Hepatocyte (in vitro differentiated cells): Measurements from ENCODE around the gene POLDIP2. TPM values are rescaled to one million over a fixed set of nuclear protein-coding genes. Genes with fewer than 3 reads are reported as not detected.

ENCODE experiments used
- DNase-seq: peaks from one replicate; pipeline ENCODE4 v3.0.0-alpha.2; 2016; ENCODE audit warnings: low spot score
- H2AFZ ChIP-seq: fragments of 200-600 bp; sonication (generic); 2 replicates; pipeline ENCODE4 v1.6.0; 2016; ENCODE audit warnings: antibody characterized with exemption, mild to moderate bottlenecking
- H3K27ac ChIP-seq: fragments of 200-600 bp; sonication (generic); 2 replicates; pipeline ENCODE4 v1.5.1; 2016; ENCODE audit warnings: mild to moderate bottlenecking
- H3K27me3 ChIP-seq: fragments of 200-600 bp; sonication (generic); 2 replicates; pipeline ENCODE4 v1.6.1; 2016
- H3K36me3 ChIP-seq: fragments of 200-600 bp; sonication (generic); replicated peaks from 2 replicates; pipeline ENCODE4 v1.5.1; 2016; ENCODE audit warnings: low read depth; ENCODE audit not compliant: insufficient read depth
- H3K4me1 ChIP-seq: fragments of 200-600 bp; sonication (generic); 2 replicates; pipeline ENCODE4 v1.5.1; 2016; ENCODE audit warnings: mild to moderate bottlenecking, moderate library complexity; ENCODE audit not compliant: insufficient read depth
- H3K4me2 ChIP-seq: fragments of 200-600 bp; sonication (generic); 2 replicates; pipeline ENCODE4 v1.6.0; 2016
- H3K4me3 ChIP-seq: fragments of 200-600 bp; sonication (generic); 2 replicates; pipeline ENCODE4 v1.5.1; 2016; ENCODE audit warnings: mild to moderate bottlenecking
- H3K79me2 ChIP-seq: fragments of 200-600 bp; sonication (generic); 2 replicates; pipeline ENCODE4 v1.6.0; 2017; ENCODE audit warnings: mild to moderate bottlenecking
- H3K9me2 ChIP-seq: fragments of 200-600 bp; sonication (generic); replicated peaks from 2 replicates; pipeline ENCODE4 v1.6.0; 2017; ENCODE audit warnings: mild to moderate bottlenecking; ENCODE audit not compliant: insufficient read depth
- H3K9me3 ChIP-seq: fragments of 200-600 bp; sonication (generic); 2 replicates; pipeline ENCODE4 v1.5.1; 2016; ENCODE audit warnings: low read depth, mild to moderate bottlenecking
- H4K20me1 ChIP-seq: fragments of 200-600 bp; sonication (generic); 2 replicates; pipeline ENCODE4 v1.6.0; 2016; ENCODE audit warnings: mild to moderate bottlenecking; ENCODE audit not compliant: insufficient read depth, poor library complexity, severe bottlenecking
- EZH2 ChIP-seq: fragments of 200-600 bp; sonication (generic); IDR thresholded peaks from 2 replicates; pipeline ENCODE4 v1.6.1; 2016; ENCODE audit warnings: antibody characterized with exemption, mild to moderate bottlenecking, borderline replicate concordance
- EZH2phosphoT487 ChIP-seq: fragments of 200-600 bp; sonication (generic); IDR thresholded peaks from one replicate; pipeline ENCODE4 v1.6.1; 2018; ENCODE audit warnings: antibody characterized with exemption, mild to moderate bottlenecking, low read depth, moderate library complexity; ENCODE audit not compliant: unreplicated experiment, severe bottlenecking
- WGBS: methylation state at CpG from one replicate; pipeline ENCODE4 v1.1.6; 2016; ENCODE audit warnings: low lambda C conversion rate; ENCODE audit errors: missing lambda C conversion rate; 5-methylcytosine and 5-hydroxymethylcytosine counted together
- polyA plus RNA-seq: library from polyadenylated mRNA; unstranded; fragments of >200 nt; fragmentation: Nextera tagmentation; extraction: Ambion mirVana; gene quantifications from 2 replicates; pipeline ENCODE4 v1.2.1, GENCODE V29; 2016
- total RNA-seq: library from RNA; depleted of rRNA; stranded (reverse); fragments of >200 nt; gene quantifications from 2 replicates; pipeline ENCODE4 v1.2.3, GENCODE V29; 2014
- TF ChIP-seq, protein P1 (sequence below): fragments of 200-600 bp; sonication (generic); IDR thresholded peaks from 2 replicates; pipeline ENCODE4 v1.5.1; 2016; ENCODE audit warnings: antibody characterized with exemption, mild to moderate bottlenecking; ENCODE audit not compliant: poor library complexity

The POLDIP2 gene
- total and polyA plus RNA-seq, 2 experiments from 2014 or later = 82.9 to 122 TPM

DNA sequence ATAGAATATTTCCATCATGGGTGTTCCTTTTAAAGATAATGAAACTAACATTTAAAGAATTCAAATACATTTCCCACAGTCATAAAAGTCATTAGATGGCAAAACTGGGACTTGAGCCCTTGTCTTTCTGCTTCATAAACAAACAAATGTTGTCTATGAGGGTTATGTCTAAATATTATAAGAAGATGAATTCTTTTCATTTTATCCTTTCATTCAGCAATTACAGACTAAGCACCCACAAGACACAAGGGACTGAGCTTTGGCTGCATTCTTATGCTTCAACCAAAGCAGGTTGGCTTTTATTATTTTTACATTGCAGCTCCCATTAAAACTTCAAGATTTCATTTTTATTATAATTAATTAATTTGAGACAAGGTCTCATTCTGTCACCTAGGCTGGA lies 29.1 kb upstream of the POLDIP2 start:
- Histone ChIP-seq H3K79me2 (no peaks in the 10 kb centered on the region), H3K4me1 (peaks cover 4% of the 10 kb centered on the region)

GRCh38 chr17:28385406-28385805 lies 28.1 kb upstream of the POLDIP2 start:
- no peaks in the 10 kb centered on the region for H3K9me3 ChIP-seq
- no peak overlapping the region for H2AFZ ChIP-seq
- peaks cover 9% of the 10 kb centered on the region for H3K4me1 ChIP-seq
- TF ChIP-seq, protein P1, sequence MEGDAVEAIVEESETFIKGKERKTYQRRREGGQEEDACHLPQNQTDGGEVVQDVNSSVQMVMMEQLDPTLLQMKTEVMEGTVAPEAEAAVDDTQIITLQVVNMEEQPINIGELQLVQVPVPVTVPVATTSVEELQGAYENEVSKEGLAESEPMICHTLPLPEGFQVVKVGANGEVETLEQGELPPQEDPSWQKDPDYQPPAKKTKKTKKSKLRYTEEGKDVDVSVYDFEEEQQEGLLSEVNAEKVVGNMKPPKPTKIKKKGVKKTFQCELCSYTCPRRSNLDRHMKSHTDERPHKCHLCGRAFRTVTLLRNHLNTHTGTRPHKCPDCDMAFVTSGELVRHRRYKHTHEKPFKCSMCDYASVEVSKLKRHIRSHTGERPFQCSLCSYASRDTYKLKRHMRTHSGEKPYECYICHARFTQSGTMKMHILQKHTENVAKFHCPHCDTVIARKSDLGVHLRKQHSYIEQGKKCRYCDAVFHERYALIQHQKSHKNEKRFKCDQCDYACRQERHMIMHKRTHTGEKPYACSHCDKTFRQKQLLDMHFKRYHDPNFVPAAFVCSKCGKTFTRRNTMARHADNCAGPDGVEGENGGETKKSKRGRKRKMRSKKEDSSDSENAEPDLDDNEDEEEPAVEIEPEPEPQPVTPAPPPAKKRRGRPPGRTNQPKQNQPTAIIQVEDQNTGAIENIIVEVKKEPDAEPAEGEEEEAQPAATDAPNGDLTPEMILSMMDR = no peak
- TF ChIP-seq EZH2phosphoT487 (no peak), EZH2 (no peak)
- H3K4me3 ChIP-seq = no peak overlapping the region
- H3K27ac ChIP-seq = no peak overlapping the region
- H3K36me3 ChIP-seq = no peaks in the 10 kb centered on the region
- H4K20me1 ChIP-seq = no peaks in the 10 kb centered on the region
- H3K4me2 ChIP-seq = peak overlapping the region; percentile 82
- H3K9me2 ChIP-seq = no peaks in the 10 kb centered on the region
- H3K79me2 ChIP-seq = no peaks in the 10 kb centered on the region
- WGBS = 88% methylated on average over 8 of the region's 8 CpGs
- peaks cover 18% of the 10 kb centered on the region for H3K27me3 ChIP-seq
- DNase-seq = no peak

More for the DNA sequence above, 29.1 kb upstream of the POLDIP2 start:
- Histone ChIP-seq H3K27ac (no peak overlapping the region), H4K20me1 (no peaks in the 10 kb centered on the region), H3K36me3 (no peaks in the 10 kb centered on the region), H3K27me3 (peaks cover 8% of the 10 kb centered on the region), H2AFZ (no peak overlapping the region), H3K4me2 (no peak overlapping the region), H3K9me2 (no peaks in the 10 kb centered on the region), H3K9me3 (no peaks in the 10 kb centered on the region), H3K4me3 (no peak overlapping the region)
- TF ChIP-seq EZH2 = no peak
- TF ChIP-seq, protein P1 = no peak
- no peak for TF ChIP-seq EZH2phosphoT487
- no peak for DNase-seq

GRCh38 chr17:28385037-28385400 lies 27.7 kb upstream of the POLDIP2 start:
- peak overlapping the region; percentile 58 for H3K27ac ChIP-seq
- peak; percentile 26 for DNase-seq
- no peaks in the 10 kb centered on the region for H3K9me2 ChIP-seq
- H3K4me3 ChIP-seq = peak overlapping the region; percentile 11
- H3K27me3 ChIP-seq = peaks cover 19% of the 10 kb centered on the region
- TF ChIP-seq EZH2 (no peak), EZH2phosphoT487 (no peak)
- TF ChIP-seq, protein P1 = no peak
- H3K4me1 ChIP-seq = peaks cover 9% of the 10 kb centered on the region
- H3K4me2 ChIP-seq = peak overlapping the region; percentile 82
- no peaks in the 10 kb centered on the region for H3K79me2 ChIP-seq
- WGBS = 25% methylated on average over 23 of the region's 29 CpGs
- H3K36me3 ChIP-seq = no peaks in the 10 kb centered on the region
- H2AFZ ChIP-seq = peak overlapping the region; percentile 83
- H3K9me3 ChIP-seq = no peaks in the 10 kb centered on the region
- no peaks in the 10 kb centered on the region for H4K20me1 ChIP-seq

- Histone ChIP-seq H2AFZ (peak overlapping the region; percentile 83), H3K4me1 (peaks cover 9% of the 10 kb centered on the region), H3K4me2 (peak overlapping the region; percentile 82), H3K79me2 (no peaks in the 10 kb centered on the region), H3K27ac (peak overlapping the region; percentile 58), H3K36me3 (no peaks in the 10 kb centered on the region), H3K9me3 (no peaks in the 10 kb centered on the region), H3K4me3 (peak overlapping the region; percentile 11), H3K27me3 (peaks cover 19% of the 10 kb centered on the region), H3K9me2 (no peaks in the 10 kb centered on the region), H4K20me1 (no peaks in the 10 kb centered on the region)
- peak; percentile 72 for DNase-seq
- TF ChIP-seq EZH2phosphoT487 (no peak), EZH2 (no peak)
- TF ChIP-seq, protein P1 = no peak
- 25% methylated on average over 49 of the region's 56 CpGs for WGBS
Measured at GRCh38 chr17:28384281-28385036, 27.1 kb upstream of the POLDIP2 start.
